Measurements from ENCODE around the gene CCDC34.

CCDC34 gene

GRCh38 chr11:27305751-27306150, 57.3 kb downstream of the CCDC34 start:
- Histone ChIP-seq H3K27ac (replicated peaks) (no peak overlapping the region), H3K4me3 (replicated peaks; ENCODE audit: insufficient read depth, low read length) (no peak overlapping the region), H3K27me3 (ENCODE audit: insufficient read depth, poor library complexity, severe bottlenecking) (no peaks in the 10 kb centered on the region)
- TF ChIP-seq REST (IDR thresholded peaks at IDR 0.05; ENCODE audit: insufficient replicate concordance, low read depth) = no peak
- TF ChIP-seq SPI1 (IDR thresholded peaks at IDR 0.05; ENCODE audit: borderline replicate concordance, low read depth) = no peak
- TF ChIP-seq CTCF (IDR thresholded peaks at IDR 0.05; ENCODE audit: insufficient read depth, low read length) = no peak
- TF ChIP-seq GABPA (IDR thresholded peaks at IDR 0.05; ENCODE audit: low read depth) = no peak
- TF ChIP-seq POLR2AphosphoS5 (IDR thresholded peaks at IDR 0.05; ENCODE audit: low read depth) = no peak
- no peak for DNase-seq (ENCODE audit: low read depth in 1 of 2, low spot score in 1 of 2)

DNA sequence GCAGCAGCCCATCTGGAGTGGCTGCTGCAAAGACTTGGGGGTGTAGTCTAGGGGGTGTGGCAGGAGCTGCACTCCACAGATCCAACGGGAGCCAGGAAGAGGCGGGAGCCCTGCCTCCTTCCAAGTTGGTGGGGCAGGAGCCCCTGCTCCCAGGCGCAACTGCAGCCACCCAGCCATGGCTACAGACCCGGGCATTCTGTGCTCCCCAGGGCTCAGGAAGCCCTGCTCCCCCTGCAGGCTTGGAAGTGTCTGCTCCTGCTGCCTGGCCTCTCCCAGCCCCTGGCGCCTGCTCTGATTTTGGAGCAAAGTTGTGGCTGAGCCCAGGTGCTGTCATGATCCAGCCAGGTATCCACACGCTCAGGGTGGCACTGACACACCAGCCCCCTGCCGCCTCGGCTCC, 58.5 kb downstream of the CCDC34 start:
- Histone ChIP-seq H3K27ac (replicated peaks) (no peak overlapping the region), H3K4me3 (replicated peaks; ENCODE audit: insufficient read depth, low read length) (no peak overlapping the region), H3K27me3 (ENCODE audit: insufficient read depth, poor library complexity, severe bottlenecking) (no peaks in the 10 kb centered on the region)
- TF ChIP-seq CTCF (IDR thresholded peaks at IDR 0.05; ENCODE audit: insufficient read depth, low read length) (no peak), POLR2AphosphoS5 (IDR thresholded peaks at IDR 0.05; ENCODE audit: low read depth) (no peak), SPI1 (IDR thresholded peaks at IDR 0.05; ENCODE audit: borderline replicate concordance, low read depth) (no peak), REST (IDR thresholded peaks at IDR 0.05; ENCODE audit: insufficient replicate concordance, low read depth) (no peak), GABPA (IDR thresholded peaks at IDR 0.05; ENCODE audit: low read depth) (no peak)
- DNase-seq (ENCODE audit: low read depth in 1 of 2, low spot score in 1 of 2) = no peak

- no peak overlapping the region for H3K27ac ChIP-seq (replicated peaks)
- no peak overlapping the region for H3K4me3 ChIP-seq (replicated peaks; ENCODE audit: insufficient read depth, low read length)
- H3K27me3 ChIP-seq (ENCODE audit: insufficient read depth, poor library complexity, severe bottlenecking) = no peaks in the 10 kb centered on the region
- no peak for TF ChIP-seq POLR2AphosphoS5 (IDR thresholded peaks at IDR 0.05; ENCODE audit: low read depth)
- TF ChIP-seq GABPA (IDR thresholded peaks at IDR 0.05; ENCODE audit: low read depth) = no peak
- no peak for TF ChIP-seq CTCF (IDR thresholded peaks at IDR 0.05; ENCODE audit: insufficient read depth, low read length)
- no peak for TF ChIP-seq REST (IDR thresholded peaks at IDR 0.05; ENCODE audit: insufficient replicate concordance, low read depth)
- TF ChIP-seq SPI1 (IDR thresholded peaks at IDR 0.05; ENCODE audit: borderline replicate concordance, low read depth) = no peak
- DNase-seq (ENCODE audit: low read depth in 1 of 2, low spot score in 1 of 2) = no peak
Observed at GRCh38 chr11:27303903-27304302, 59.1 kb downstream of the CCDC34 start.

All from HL-60 (cell line).